NCI-H2196 (cell line): ENCODE measurements around the gene CD1E.
"Not testable (repeated sequence)": the region's sequence is repeated elsewhere in the genome, so short reads cannot be mapped to it uniquely, and the experiment has no call there.

Experiments used
- DNase-seq: peaks from one replicate; lab custom pipeline; 2025; ENCODE audit not compliant: unreplicated experiment; lab: John Stamatoyannopoulos, UW

The CD1E gene

GRCh38 chr1:158353303-158354075, at the start of gene CD1E:
Gene CD1E (plus strand): TSS chr1:158353894. CDS start chr1:158353989, 95 bp downstream.
- DNase-seq, result no peak

- DNase-seq, result no peak
Measured at GRCh38 chr1:158310623-158311022, 43.1 kb upstream of the CD1E start.

GRCh38 chr1:158311066-158311465, 42.6 kb upstream of the CD1E start:
- DNase-seq, result no peak

GRCh38 chr1:158323866-158324265, 29.8 kb upstream of the CD1E start:
- DNase-seq, result no peak

GRCh38 chr1:158324395-158324794, 29.3 kb upstream of the CD1E start:
- DNase-seq, result no peak

- DNase-seq, result no peak
Measured at GRCh38 chr1:158327481-158327880, 26.2 kb upstream of the CD1E start.

GRCh38 chr1:158328426-158328825, 25.3 kb upstream of the CD1E start:
- no peak for DNase-seq

GRCh38 chr1:158329300-158329699, 24.4 kb upstream of the CD1E start:
- DNase-seq, result no peak

- no peak for DNase-seq
Measured at GRCh38 chr1:158329733-158330132, 24.0 kb upstream of the CD1E start.

- no peak for DNase-seq
Measured at GRCh38 chr1:158330391-158331105, 23.1 kb upstream of the CD1E start.

- DNase-seq, result no peak
Measured at GRCh38 chr1:158331106-158331425, 22.6 kb upstream of the CD1E start.

- no peak for DNase-seq
Measured at GRCh38 chr1:158331481-158332150, 22.1 kb upstream of the CD1E start, which contains the start of gene CD1B. Gene CD1B (minus strand): TSS chr1:158331531. CDS start chr1:158331423, 108 bp downstream.

- DNase-seq, result no peak
Measured at GRCh38 chr1:158333405-158334155, 20.1 kb upstream of the CD1E start.

GRCh38 chr1:158334526-158335212, 19.0 kb upstream of the CD1E start:
- DNase-seq, result no peak

GRCh38 chr1:158335213-158335532, 18.5 kb upstream of the CD1E start:
- DNase-seq, result no peak

- not testable (repeated sequence) for DNase-seq
Measured at GRCh38 chr1:158336413-158336812, 17.3 kb upstream of the CD1E start.

- not testable (repeated sequence) for DNase-seq
Measured at GRCh38 chr1:158348946-158349345, 4.7 kb upstream of the CD1E start.

- DNase-seq, result no peak
Measured at GRCh38 chr1:158354255-158354654, 561 bp downstream of the CD1E start.

- no peak for DNase-seq
Measured at GRCh38 chr1:158355773-158356285, 2.1 kb downstream of the CD1E start.

- no peak for DNase-seq
Measured at GRCh38 chr1:158356616-158357015, 2.9 kb downstream of the CD1E start.

GRCh38 chr1:158357441-158357840, 3.7 kb downstream of the CD1E start:
- DNase-seq, result no peak
